HepG2 (cell line): ENCODE measurements around the gene LITAFD. TPM values are rescaled to one million over a fixed set of nuclear protein-coding genes. Genes with fewer than 3 reads are reported as not detected.

Experiments
- AGO2 ChIP-seq: fragments of 200-400 bp; formaldehyde crosslinking; optimal IDR thresholded peaks from 2 replicates; pipeline ENCODE3; 2017; ENCODE audit warnings: mild to moderate bottlenecking, low read depth, low read length, moderate library complexity
- CHCHD3 ChIP-seq: sonication (generic); formaldehyde crosslinking; IDR thresholded peaks from 2 replicates; pipeline ENCODE4 v1.8.0; 2022; ENCODE audit warnings: mild to moderate bottlenecking, missing genetic modification reagents, moderate library complexity
- ELF4 ChIP-seq: sonication (generic); formaldehyde crosslinking; IDR thresholded peaks from 2 replicates; pipeline ENCODE4 v1.5.0; 2020; ENCODE audit warnings: missing genetic modification reagents, mild to moderate bottlenecking, moderate library complexity, borderline replicate concordance
- HMG20B ChIP-seq: conservative IDR thresholded peaks from 2 replicates; pipeline ENCODE4 v1.6.1; 2016; ENCODE audit warnings: missing genetic modification reagents, missing compliant biosample characterization
- IKZF1 ChIP-seq: fragments of 450-650 bp; IDR thresholded peaks from 2 replicates; pipeline ENCODE4 v1.7.1; 2016
- MXI1 ChIP-seq: IDR thresholded peaks from 3 replicates; pipeline ENCODE4 v1.6.1; 2012; ENCODE audit warnings: low read depth, low read length, inconsistent platforms, borderline replicate concordance
- NFIC ChIP-seq: IDR thresholded peaks from 2 replicates; pipeline ENCODE4 v1.6.1; 2012; ENCODE audit warnings: mild to moderate bottlenecking, low read length, inconsistent platforms
- PAXIP1 ChIP-seq: sonication (generic); formaldehyde crosslinking; conservative IDR thresholded peaks from 2 replicates; pipeline ENCODE4 v1.4.0; 2020; ENCODE audit warnings: mild to moderate bottlenecking, missing genetic modification reagents, moderate library complexity
- PHB2 ChIP-seq: fragments of 450-650 bp; IDR thresholded peaks from 2 replicates; pipeline ENCODE4 v1.6.1; 2018; ENCODE audit not compliant: partially characterized antibody
- POLR2AphosphoS5 ChIP-seq: IDR thresholded peaks from 2 replicates; pipeline ENCODE4 v1.6.1; 2012; ENCODE audit warnings: low read depth, low read length
- PPARG ChIP-seq: conservative IDR thresholded peaks from 2 replicates; pipeline ENCODE4 v1.6.1; 2016; ENCODE audit warnings: missing biosample characterization, missing genetic modification reagents
- SP2 ChIP-seq: sonication (generic); formaldehyde crosslinking; IDR thresholded peaks from 2 replicates; pipeline ENCODE4 v1.5.1; 2020; ENCODE audit warnings: mild to moderate bottlenecking, missing genetic modification reagents
- SP5 ChIP-seq: IDR thresholded peaks from 2 replicates; pipeline ENCODE4 v1.6.1; 2016; ENCODE audit warnings: low read depth, borderline replicate concordance
- TGIF2 ChIP-seq: IDR thresholded peaks from 2 replicates; pipeline ENCODE4 v1.6.1; 2016; ENCODE audit warnings: control low read depth, missing compliant biosample characterization
- ZBTB7A ChIP-seq: sonication (generic); formaldehyde crosslinking; IDR thresholded peaks from 2 replicates; pipeline ENCODE4 v1.8.0; 2022; ENCODE audit warnings: mild to moderate bottlenecking, missing genetic modification reagents
- ZNF484 ChIP-seq: sonication (generic); formaldehyde crosslinking; IDR thresholded peaks from 2 replicates; pipeline ENCODE4 v1.5.1; 2020; ENCODE audit warnings: mild to moderate bottlenecking, low read depth, missing genetic modification reagents, borderline replicate concordance
- ZNF564 ChIP-seq: sonication (generic); formaldehyde crosslinking; IDR thresholded peaks from 2 replicates; pipeline ENCODE4 v1.8.1; 2023; ENCODE audit warnings: mild to moderate bottlenecking, missing genetic modification reagents
- ZNF720 ChIP-seq: sonication (generic); formaldehyde crosslinking; IDR thresholded peaks from 2 replicates; pipeline ENCODE4 v1.4.0; 2020; ENCODE audit warnings: missing genetic modification reagents
- ZNF772 ChIP-seq: sonication (generic); formaldehyde crosslinking; IDR thresholded peaks from 2 replicates; pipeline ENCODE4 v1.5.0; 2020; ENCODE audit warnings: mild to moderate bottlenecking, missing genetic modification reagents
- ZNF841 ChIP-seq: sonication (generic); formaldehyde crosslinking; IDR thresholded peaks from 2 replicates; pipeline ENCODE4 v1.8.1; 2023; ENCODE audit warnings: missing genetic modification reagents, borderline replicate concordance
- ZNF850 ChIP-seq: sonication (generic); formaldehyde crosslinking; conservative IDR thresholded peaks from 2 replicates; pipeline ENCODE4 v1.9.0; 2021; ENCODE audit warnings: mild to moderate bottlenecking, missing genetic modification reagents
- ZSCAN20 ChIP-seq: sonication (generic); formaldehyde crosslinking; IDR thresholded peaks from 2 replicates; pipeline ENCODE4 v1.4.0; 2020; ENCODE audit warnings: missing genetic modification reagents, mild to moderate bottlenecking, borderline replicate concordance
- polyA plus RNA-seq, 8 experiments: library from polyadenylated mRNA; depleted of rRNA in 3 of 8; stranded (reverse) in 7 of 8; unstranded in 1 of 8; fragments of >200 nt; fragmentation: Illumina TruSeq in 4 of 8; extraction: Trizol in 4 of 8; gene quantifications; 2 replicates each; pipeline versions ENCODE4 v1.2.1 to v1.2.3, GENCODE V29; 2011 to 2016; ENCODE audit warnings: low read depth in 4 of 8, missing spikeins in 1 of 8, mixed read lengths in 1 of 8; ENCODE audit not compliant: insufficient read depth in 1 of 8
- total RNA-seq, 5 experiments: library from RNA; depleted of rRNA; stranded (reverse); fragments of >200 nt; fragmentation: Illumina TruSeq; extraction: Trizol; gene quantifications; 2 replicates each; pipeline ENCODE4 v1.2.3, GENCODE V29; 2016; ENCODE audit warnings: low read depth in 1 of 5
- TF ChIP-seq, protein P1 (sequence below): sonication (generic); formaldehyde crosslinking; IDR thresholded peaks from 2 replicates; pipeline ENCODE4 v1.5.1; 2020; ENCODE audit warnings: mild to moderate bottlenecking, missing genetic modification reagents, moderate library complexity

LITAFD gene
- total and polyA plus RNA-seq, 2 of the 13 experiments (the other 11 are each of a cell fraction or from before 2014, with no cell fraction given) = not detected

DNA sequence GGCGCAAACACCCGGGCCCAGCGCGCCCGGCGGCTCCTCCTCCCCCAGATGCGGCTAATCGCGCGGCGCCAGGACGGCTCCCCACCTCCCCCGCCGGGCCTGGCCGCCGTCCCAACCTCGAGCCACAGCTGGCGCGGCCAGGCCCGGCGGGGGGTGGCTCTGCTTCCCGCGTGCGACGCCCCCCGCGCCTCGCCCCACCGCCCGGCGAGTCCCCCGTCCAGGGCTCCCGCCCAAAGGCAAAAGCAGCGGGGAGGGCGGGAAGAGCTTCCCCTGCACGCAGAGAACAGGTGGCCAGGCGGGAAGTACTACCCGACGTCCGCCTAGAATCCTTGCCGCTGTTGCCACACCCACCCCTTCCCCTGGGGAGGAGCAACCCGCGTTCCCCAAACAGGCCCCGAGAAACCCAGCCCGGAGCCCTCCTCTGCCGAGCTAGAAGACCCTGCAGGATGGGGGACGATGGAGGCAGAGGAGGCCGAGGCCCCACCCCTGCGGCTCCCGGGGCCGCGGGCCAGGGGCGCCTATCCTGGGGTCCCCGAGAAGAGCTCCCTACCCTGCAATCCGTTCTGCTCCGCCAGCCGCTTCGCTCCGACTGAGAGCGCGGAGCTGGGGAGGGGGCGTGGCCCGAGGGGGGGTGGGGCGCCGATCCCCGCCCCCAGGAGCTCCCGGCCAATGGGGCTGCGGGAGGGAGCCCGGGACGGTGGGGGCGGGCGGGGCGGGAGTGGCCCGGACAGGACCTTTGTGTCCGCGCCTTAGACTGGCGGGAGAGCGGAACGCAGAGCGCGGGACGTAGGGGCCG lies 13.5 kb upstream of the LITAFD start, which contains the start of gene CARHSP1 (continued):
- no peak; the same call in 1 of the 2 replicates for TF ChIP-seq PAXIP1 (CRISPR knock-in tag)
- TF ChIP-seq PPARG (CRISPR knock-in tag) = no peak
- TF ChIP-seq MXI1 = peak; percentile 69; the same call in 1 of the 3 replicates
- no peak for TF ChIP-seq IKZF1
- no peak; the same call in 1 of the 2 replicates for TF ChIP-seq ZNF772 (CRISPR knock-in tag)
- TF ChIP-seq ZSCAN20 (CRISPR knock-in tag) = peak; percentile 57; the same call in 1 of the 2 replicates
- no peak for TF ChIP-seq CHCHD3 (CRISPR knock-in tag)
- TF ChIP-seq SP2 (CRISPR knock-in tag) = peak; percentile 59; the same call in 1 of the 2 replicates
- TF ChIP-seq ZNF850 = no peak
- no peak for TF ChIP-seq ZNF484 (CRISPR knock-in tag)
- no peak for TF ChIP-seq SP5 (CRISPR knock-in tag)
- TF ChIP-seq POLR2AphosphoS5 = peak; percentile 92
- TF ChIP-seq ZNF720 (CRISPR knock-in tag) = no peak; the same call in 1 of the 2 replicates
- TF ChIP-seq ELF4 = no peak; the same call in 1 of the 2 replicates
- peak; percentile 86; the same call in 1 of the 2 replicates for TF ChIP-seq ZBTB7A (CRISPR knock-in tag)
- TF ChIP-seq TGIF2 (CRISPR knock-in tag) = peak; percentile 74
- no peak for TF ChIP-seq PHB2
- no peak for TF ChIP-seq NFIC
- peak; percentile 94 for TF ChIP-seq AGO2
- no peak for TF ChIP-seq HMG20B (CRISPR knock-in tag)
- TF ChIP-seq, protein P1, sequence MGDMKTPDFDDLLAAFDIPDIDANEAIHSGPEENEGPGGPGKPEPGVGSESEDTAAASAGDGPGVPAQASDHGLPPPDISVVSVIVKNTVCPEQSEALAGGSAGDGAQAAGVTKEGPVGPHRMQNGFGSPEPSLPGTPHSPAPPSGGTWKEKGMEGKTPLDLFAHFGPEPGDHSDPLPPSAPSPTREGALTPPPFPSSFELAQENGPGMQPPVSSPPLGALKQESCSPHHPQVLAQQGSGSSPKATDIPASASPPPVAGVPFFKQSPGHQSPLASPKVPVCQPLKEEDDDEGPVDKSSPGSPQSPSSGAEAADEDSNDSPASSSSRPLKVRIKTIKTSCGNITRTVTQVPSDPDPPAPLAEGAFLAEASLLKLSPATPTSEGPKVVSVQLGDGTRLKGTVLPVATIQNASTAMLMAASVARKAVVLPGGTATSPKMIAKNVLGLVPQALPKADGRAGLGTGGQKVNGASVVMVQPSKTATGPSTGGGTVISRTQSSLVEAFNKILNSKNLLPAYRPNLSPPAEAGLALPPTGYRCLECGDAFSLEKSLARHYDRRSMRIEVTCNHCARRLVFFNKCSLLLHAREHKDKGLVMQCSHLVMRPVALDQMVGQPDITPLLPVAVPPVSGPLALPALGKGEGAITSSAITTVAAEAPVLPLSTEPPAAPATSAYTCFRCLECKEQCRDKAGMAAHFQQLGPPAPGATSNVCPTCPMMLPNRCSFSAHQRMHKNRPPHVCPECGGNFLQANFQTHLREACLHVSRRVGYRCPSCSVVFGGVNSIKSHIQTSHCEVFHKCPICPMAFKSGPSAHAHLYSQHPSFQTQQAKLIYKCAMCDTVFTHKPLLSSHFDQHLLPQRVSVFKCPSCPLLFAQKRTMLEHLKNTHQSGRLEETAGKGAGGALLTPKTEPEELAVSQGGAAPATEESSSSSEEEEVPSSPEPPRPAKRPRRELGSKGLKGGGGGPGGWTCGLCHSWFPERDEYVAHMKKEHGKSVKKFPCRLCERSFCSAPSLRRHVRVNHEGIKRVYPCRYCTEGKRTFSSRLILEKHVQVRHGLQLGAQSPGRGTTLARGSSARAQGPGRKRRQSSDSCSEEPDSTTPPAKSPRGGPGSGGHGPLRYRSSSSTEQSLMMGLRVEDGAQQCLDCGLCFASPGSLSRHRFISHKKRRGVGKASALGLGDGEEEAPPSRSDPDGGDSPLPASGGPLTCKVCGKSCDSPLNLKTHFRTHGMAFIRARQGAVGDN = peak; percentile 79
- TF ChIP-seq ZNF564 (CRISPR knock-in tag) = peak; percentile 22; the same call in 1 of the 2 replicates
- peak; percentile 20; the same call in 1 of the 2 replicates for TF ChIP-seq ZNF841 (CRISPR knock-in tag)
